AG20443 (cell line): ENCODE measurements around the gene RCL1.
"Not testable (repeated sequence)": the region's sequence is repeated elsewhere in the genome, so short reads cannot be mapped to it uniquely, and the experiment has no call there.

ENCODE experiments used
- DNase-seq: peaks from one replicate; pipeline ENCODE4 v3.0.0; 2012; ENCODE audit warnings: low spot score, mixed read lengths

The RCL1 gene

GRCh38 chr9:4886698-4887097, 94.0 kb downstream of the RCL1 start:
- no peak for DNase-seq

GRCh38 chr9:4887556-4887955, 94.8 kb downstream of the RCL1 start:
- peak; percentile 70 for DNase-seq

GRCh38 chr9:4890242-4890641, 97.5 kb downstream of the RCL1 start:
- no peak for DNase-seq

GRCh38 chr9:4890929-4891328, 98.2 kb downstream of the RCL1 start:
- no peak for DNase-seq

GRCh38 chr9:4891674-4892073, 98.9 kb downstream of the RCL1 start:
- no peak for DNase-seq

GRCh38 chr9:4892501-4893194, 99.9 kb downstream of the RCL1 start:
- no peak for DNase-seq

- DNase-seq, result peak; percentile 20
Observed at GRCh38 chr9:4894076-4894475, 101.3 kb downstream of the RCL1 start.

- not testable (repeated sequence) for DNase-seq
Observed at GRCh38 chr9:4899853-4900252, 107.1 kb downstream of the RCL1 start.

- not testable (repeated sequence) for DNase-seq
Observed at GRCh38 chr9:4901401-4902134, 108.8 kb downstream of the RCL1 start.

- DNase-seq, result no peak
Observed at GRCh38 chr9:4902135-4902475, 109.4 kb downstream of the RCL1 start.

- DNase-seq, result peak; percentile 60
Observed at GRCh38 chr9:4904322-4905134, 111.8 kb downstream of the RCL1 start.

GRCh38 chr9:4905135-4905490, 112.4 kb downstream of the RCL1 start:
- DNase-seq, result no peak
